ENCODE data around the gene KIAA1755. TPM values are rescaled to one million over a fixed set of nuclear protein-coding genes. Genes with fewer than 3 reads are reported as not detected.

The KIAA1755 gene, protein sequence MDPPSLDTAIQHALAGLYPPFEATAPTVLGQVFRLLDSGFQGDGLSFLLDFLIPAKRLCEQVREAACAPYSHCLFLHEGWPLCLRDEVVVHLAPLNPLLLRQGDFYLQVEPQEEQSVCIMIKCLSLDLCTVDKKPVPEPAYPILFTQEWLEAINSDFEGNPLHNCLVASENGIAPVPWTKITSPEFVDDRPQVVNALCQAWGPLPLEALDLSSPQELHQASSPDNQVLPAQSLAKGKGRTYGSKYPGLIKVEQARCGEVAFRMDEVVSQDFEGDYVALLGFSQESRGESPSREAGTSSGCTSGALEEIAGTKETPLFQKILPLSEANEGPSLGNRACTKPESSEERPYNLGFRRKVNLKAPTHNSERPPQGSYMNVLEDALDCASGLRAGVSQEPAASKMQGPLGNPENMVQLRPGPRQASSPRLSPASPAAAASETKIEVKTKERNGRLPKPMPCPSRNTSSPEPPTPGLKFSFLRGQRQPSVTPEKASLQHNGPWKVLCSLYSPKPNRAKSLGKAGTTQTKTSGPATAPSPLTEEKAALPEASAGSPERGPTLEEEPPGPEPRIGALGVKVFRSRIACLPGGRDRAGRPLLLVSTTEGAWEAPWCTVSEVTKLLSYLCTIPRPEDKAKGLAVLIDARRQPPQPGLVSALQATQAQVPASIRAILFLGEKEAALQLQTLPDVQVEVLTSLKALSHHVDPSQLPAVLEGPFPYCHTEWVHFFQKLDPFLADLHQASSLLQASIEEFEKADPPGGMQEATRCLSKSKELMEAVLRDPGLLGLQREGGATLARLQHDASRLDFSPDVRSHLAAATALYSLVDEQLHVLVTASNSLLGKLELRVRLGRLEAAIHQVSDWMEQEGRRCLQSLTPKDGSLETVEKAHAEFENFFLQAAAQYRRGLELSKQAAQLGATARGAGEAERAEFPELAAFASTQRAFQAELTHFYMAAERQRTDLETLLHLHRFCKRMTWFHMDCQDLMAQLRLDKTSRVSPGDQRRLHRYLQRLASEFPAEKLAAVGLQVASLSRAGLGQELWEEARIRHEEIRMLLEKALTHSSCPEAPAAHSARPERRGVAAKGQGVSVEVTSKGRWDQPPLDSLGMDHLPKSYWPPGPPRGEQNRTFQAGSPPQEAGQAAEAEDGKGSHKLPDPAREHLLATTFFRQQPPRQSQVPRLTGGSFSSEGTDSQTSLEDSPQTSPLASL
- 1 to 10 TPM; 2.7 to 4.1 (median 3.1) TPM for polyA plus RNA-seq (ENCODE audit: insufficient read length in 4 of 4)

DNA sequence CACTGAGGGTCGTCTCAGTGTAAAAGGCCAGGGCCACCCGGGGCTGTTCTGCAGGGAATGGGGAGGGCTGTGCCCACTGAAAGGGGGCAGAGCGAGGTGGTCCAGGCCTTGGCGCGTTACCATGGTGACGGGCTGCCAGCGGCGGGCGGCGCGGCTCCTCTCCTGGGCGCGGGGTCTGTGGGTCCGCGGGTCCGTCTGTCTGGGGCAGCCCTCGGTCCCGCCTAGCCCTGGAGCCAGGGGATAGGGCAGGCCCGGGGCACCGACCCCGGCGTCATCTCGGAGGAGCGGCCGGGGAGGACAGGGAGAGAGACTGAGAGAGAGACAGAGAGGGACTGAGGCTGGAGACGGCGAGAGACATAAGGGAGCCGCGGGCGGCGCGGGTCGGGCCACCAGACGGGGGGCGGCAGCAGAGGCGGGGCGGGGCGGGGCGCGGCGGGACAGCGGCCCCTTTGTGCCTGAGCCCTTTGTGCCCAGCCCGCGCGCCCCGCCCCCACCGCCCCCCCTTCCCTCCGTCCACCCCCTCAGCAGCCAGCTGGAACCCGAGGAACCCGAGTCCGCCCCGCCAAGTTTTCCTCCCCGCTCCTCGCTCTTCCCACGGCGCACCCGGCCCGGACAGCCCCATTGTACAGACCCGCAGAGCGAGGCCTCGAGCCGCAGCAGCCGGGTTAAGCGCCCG is at the start of gene KIAA1755:
Gene KIAA1755, minus strand, starts transcription at position 358 of the 676 bp plus-strand sequence. Its CDS starts 235 bp downstream, at position 123.
- no peak for DNase-seq (ENCODE audit: low read depth in 4 of 4, low spot score in 3 of 4)

DNA sequence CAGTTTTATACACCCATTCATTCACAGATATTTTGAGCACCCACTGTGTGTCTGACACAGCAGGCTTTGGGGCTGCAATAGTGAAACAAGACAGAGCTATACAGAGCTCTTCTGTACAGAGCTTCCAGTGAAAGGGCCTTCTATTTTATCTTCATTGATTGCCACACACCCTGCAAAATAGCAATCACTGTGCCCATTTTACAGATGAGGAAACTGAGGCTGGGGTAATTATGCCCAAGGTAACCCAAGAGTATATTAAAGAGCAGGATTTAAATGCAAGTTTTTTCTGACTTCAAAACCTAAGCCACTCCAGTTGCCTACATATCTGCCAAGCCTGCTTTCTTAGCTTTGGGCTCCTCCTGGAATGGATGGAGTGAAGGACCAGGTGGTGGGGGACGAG is 47.9 kb upstream of the KIAA1755 start:
- DNase-seq (ENCODE audit: low read depth in 4 of 4, low spot score in 3 of 4): no peak

DNA sequence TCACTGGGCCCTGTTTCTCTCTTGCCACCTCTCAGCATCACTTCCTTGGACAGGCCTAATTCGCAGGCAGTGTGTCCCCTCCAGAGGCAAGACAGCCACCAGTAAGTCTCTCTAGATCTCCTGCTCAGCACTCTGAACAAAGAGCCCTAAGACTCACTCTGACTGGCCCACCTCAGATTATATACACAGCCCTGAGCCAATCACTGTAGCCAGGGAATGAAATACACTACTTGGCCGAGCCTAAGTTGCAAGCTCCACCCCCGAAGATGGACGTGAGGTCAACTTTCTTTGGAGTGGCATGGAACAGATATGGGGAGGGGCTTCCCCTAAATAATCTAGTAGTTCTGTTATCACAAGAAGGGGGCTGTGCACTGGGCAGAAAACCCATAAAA is 47.5 kb upstream of the KIAA1755 start:
- no peak for DNase-seq (ENCODE audit: low read depth in 4 of 4, low spot score in 3 of 4)

DNA sequence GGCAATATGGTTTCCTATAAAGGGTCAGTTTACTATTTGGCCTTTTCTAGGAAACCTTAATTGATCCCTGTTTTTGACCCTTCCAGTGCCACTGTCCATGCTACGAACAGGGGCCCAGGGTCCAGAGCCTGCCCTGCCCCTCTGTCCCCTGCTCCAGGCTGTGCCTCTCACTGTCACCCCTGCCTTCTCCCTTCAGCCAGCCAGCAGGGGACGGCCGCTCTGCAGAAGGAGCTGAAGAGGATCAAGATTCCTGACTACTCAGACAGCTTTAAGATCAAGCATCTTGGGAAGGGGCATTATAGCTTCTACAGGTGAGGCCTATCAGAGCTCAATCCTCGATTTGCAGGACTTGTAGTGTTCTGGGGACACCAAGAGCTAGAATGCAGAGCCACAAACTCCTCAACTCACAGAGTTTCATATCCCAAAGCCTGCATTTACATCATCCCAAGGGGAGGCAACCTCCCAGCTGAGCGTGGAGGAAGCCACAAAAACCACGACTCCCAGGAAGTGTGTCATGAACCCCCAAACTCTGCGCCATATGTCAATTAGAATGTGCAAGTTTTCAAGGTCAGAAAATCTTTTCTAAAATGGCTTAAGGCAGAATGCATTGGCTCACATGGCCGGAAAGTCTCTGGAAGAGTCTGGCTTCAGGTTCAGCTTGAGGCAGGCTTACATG is 47.0 kb upstream of the KIAA1755 start:
- no peak for DNase-seq (ENCODE audit: low read depth in 4 of 4, low spot score in 3 of 4)

DNA sequence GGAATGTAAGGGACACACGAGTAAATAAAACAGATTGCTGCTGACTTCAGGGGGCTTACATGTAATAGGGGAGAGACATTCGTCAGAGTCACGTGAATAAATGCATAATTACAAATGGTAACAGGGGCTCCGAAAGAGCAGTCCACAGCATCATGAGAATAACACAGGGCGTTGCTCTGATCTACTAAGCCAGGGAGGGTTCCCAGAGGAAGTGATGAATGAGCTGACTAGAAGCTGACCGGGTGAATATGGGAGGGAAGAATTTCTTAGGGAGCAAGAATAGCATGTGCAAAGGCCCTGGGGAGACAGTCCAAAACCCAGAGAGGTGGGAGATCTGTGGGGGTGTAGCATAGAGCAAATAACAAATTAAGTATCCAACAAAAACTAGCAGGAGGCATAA is 45.8 kb upstream of the KIAA1755 start:
- no peak for DNase-seq (ENCODE audit: low read depth in 4 of 4, low spot score in 3 of 4)

DNA sequence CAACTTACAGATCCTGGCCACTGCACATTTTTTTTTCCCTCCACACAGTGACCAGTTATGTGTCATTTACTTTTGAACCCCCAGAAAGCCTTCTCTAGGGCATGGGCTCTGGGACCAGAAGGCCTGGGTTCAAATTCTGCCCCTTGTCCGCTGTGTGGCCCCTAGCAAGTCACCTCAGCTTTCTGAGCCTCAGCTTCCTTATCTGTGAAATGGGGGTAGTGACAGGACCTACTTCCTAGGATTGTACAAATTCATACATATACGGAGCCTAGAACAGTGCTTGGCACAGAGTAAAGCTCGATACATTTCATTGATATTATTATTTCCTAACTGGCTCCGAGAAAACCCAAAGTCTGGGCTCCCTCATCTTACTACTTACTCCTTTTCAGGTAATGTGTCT is 45.0 kb upstream of the KIAA1755 start:
- DNase-seq (ENCODE audit: low read depth in 4 of 4, low spot score in 3 of 4): no peak

DNA sequence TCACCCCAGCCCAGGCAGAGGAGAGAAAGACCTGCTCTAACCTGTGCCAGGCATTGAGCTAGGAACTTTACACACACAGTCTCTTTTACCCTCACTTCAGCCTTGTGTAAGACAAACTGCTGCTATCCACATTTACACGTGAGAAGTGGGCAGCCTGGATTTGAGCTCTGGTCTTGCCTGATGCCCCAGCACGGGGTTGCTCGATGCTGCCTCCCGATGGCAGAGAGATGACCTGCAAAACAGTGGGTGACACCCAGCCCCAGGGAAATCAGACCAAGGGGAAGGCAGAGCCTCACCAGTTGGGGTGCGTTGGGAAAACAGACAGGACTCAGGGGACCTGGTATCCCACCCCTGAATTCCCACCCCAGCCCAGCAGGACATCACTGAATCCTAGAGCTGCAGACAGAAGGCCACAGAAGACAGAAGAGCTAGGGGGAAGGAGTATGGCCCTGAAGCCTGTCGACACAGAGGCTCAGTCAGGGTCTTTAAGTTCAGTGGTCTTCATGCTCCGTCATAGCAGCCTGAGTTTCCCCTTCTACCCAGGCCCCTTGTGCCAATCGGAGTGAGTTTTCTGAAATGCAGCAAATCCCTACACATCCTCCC is 44.4 kb upstream of the KIAA1755 start:
- no peak for DNase-seq (ENCODE audit: low read depth in 4 of 4, low spot score in 3 of 4)

DNA sequence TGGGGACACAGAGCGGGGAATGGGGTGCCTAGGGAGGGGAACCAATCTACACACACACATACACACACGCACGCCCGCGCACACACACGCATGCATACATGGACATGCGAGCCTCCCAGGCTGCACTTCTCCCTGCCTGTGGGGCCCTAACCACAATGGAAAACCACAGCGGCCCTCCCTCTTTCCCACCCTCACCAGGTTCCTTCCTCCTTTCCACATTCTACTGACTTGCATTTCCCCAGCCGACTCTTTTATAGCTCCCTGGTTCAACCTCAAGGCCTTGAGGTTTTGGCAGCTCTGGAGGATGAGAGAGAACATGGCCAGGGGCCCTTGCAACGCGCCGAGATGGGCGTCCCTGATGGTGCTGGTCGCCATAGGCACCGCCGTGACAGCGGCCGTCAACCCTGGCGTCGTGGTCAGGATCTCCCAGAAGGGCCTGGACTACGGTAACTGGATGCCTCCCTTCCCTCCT is 43.4 kb upstream of the KIAA1755 start, which contains the start of gene BPI:
Gene BPI, plus strand, starts transcription at position 249 of the 472 bp plus-strand sequence. Its CDS starts 68 bp downstream, at position 317.
- DNase-seq (ENCODE audit: low read depth in 4 of 4, low spot score in 3 of 4): no peak

DNA sequence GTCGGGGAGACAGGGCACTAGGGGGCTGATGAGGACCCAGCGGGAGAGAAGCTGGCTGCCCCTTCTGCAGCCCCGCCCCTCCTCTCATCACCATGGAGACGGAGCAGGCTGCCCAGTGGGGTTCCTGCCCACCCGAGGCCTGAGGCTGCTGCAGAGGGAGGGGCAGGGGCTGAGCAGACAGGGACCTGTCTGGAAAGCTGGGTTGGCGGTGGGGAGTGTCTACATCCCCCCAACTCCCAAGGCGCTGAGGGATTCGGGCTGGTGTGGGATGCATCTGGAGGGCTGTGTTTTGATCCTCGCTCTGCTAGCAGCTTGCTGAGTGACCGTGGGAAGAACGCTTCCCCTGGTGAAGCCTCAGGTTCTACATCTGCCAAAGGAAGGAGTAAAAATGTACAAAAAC is 42.3 kb upstream of the KIAA1755 start:
- no peak for DNase-seq (ENCODE audit: low read depth in 4 of 4, low spot score in 3 of 4)

DNA sequence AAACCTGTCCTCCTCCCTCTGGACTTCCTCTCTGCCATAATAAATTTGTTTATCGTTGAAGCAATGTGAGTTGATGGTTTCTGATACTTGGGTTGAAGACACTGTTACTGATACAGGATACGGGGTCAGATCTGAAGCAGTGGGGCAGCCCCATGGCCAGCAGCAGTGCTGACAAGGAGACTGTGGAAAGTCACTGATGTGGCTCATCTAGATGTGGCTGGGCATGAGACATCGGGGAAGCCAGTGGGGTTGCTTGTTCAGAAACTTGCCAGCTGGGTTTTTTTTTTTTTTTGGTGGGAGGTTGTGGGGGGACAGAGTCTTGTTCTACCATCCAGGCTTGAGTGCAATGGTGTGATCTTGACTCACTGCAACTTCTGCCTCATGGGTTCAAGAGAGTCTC is 40.8 kb upstream of the KIAA1755 start:
- no peak for DNase-seq (ENCODE audit: low read depth in 4 of 4, low spot score in 3 of 4)

DNA sequence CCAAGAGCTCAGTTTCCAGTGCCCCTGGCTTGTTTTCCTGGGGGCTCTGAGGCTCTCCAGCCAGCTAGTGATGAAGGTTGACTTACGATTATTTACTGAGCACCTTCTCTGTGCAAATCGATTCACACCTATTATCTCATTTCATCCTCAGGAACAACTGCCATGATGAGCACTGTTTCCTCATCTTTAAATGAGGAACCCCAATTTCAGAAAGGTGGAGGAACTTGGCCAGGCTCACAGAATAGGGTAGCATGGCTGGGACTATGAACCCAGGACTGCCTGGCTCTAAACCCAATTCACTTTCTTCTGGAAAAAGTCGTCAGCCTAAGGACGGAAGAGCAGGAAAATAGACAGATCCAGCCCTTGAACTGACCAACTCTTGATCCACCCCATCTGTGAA is 39.9 kb upstream of the KIAA1755 start:
- DNase-seq (ENCODE audit: low read depth in 4 of 4, low spot score in 3 of 4): no peak

DNA sequence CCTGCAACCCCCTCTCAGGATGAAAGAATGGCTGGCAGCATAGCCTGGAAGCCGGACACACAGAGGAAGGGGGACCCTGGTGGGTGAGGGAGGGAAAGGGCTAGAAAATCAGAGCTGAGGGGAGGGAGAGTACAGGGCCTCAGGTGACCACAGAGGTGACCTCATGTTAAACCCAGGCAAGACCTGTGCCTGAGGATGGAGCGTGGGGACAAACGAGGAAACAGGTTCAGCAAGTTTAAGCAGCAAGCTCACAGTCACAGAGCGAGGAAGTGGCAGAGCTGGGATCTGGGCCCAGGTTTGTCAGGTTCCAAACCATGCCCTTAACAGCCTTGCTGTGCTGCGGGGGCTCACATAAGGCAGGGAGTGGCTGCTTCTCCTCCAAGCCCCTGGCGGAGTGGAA is 39.4 kb upstream of the KIAA1755 start:
- no peak for DNase-seq (ENCODE audit: low read depth in 4 of 4, low spot score in 3 of 4)

DNA sequence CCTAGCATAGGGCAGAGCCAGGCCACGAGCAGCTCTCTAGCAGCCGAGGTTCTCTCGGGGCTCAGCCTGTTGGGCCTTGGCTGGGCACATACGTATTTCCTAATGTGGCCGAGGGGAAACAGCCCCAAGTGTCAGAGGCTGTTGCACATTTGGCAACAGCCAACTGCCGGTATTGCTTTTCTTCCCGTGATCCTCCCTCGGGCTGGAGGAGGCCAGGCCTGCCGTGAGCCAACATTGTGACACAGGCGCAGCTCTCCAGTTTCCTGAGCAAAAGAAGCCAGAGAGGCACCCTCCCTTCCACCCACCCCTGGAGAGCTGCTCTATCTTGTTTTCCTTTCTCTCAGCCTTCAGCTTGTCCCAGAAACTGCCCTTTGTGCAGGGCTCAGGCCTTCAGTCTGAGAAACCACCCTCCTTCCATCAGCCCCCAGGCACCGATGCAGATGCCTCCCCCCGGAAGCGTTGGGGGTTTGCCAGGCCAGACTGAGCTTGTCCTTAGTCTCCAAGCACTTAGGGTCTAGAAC is 38.3 kb upstream of the KIAA1755 start:
- DNase-seq (ENCODE audit: low read depth in 4 of 4, low spot score in 3 of 4): peak in 1 of 4 donors; percentile 27

DNA sequence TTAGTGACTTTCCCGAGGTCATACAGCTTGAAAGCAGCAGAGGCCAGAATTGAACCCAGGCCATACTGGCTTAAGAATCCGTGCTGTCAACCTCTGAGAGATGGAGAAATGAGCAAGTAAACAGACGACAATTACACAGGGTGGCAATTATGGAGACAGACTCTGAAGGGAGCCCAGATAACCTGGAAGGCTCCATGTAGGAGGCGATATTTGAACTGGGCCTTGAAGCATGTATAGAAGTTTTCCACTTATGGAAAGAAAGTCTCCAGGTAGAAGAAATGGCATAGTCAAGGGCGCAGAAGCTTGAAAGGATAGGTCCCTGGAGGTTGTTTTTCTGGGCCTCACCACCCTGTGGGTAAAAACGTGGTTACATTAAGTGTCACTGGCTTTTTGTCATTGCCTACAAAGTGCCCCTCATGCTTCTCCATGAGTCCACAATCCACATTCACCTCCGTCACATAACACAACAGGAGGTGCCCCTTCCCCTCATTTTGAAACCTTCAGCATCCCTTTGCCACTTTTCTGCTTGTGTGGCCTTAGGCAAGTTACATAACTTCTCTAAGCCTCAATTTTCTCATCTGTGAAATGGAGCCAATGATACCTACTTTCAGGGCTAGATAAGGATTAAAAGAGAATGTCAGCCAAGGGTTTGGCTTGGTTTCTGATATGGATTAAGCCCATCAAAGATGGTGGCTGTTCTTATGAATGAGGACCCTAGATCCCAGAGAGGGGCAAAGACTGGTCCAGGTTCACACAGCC is 37.6 kb upstream of the KIAA1755 start:
- no peak for DNase-seq (ENCODE audit: low read depth in 4 of 4, low spot score in 3 of 4)

DNA sequence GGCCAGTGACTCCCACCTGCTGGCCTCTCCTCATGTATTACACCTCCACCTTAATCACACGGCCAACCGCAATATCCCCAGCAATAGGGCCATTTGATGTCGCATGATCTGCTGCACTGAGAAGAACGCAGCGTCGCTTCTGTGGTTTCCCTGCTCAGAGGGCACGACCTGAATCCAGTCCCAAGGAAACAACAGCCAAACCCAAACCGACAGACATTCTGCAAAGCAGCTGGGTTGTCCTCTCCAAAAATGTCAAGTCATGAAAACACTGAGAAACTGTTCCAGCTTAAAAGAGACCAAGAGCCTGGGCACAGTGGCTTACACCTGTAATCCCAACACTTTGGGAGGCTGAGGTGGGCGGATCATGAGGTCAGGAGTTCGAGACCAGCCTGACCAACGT is 35.9 kb upstream of the KIAA1755 start:
- DNase-seq (ENCODE audit: low read depth in 4 of 4, low spot score in 3 of 4): no peak

DNA sequence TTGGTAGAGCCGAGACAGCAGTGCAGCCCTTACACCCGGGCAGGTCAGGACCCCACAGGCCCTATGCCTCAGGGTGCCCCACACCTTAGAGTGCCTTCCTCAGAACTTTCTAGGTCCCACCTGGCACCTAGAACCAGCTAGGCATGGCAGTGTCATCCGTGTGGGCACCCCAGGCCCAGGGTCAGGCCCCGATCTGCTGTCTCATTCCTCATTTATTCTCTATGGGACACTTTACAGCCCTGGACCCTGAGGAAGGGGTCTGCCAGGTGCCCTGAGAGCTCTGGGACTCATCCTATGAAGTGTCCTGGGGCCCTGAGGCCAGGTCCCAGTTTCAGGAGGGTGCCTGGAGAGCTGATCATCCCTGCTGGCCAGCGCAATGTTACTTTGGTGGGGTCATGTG is 35.3 kb upstream of the KIAA1755 start:
- DNase-seq (ENCODE audit: low read depth in 4 of 4, low spot score in 3 of 4): no peak

DNA sequence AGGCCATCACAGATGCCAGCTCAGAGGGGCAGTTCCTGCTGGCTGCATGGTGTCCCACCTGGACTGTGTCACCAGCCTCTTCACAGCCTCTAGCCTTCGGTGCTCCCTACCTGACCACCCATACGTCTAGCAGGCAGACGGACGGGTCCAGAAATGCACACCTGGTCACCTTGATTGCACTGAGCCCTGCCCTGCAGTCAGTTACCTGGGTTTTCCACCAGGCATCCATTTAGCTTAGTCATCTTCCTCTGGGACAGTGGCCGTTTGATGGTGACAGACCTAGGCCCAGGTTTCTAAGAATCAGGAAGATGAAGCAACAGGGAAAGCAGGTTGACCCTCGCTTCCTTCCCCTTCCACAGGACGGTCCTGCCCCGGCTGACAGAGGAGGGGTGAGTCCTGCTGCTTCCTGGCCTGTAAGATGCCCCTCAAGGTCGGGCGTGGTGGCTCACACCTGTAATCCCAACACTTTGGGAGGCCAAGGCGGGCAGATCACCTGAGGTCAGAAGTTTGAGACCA is 33.6 kb upstream of the KIAA1755 start:
- no peak for DNase-seq (ENCODE audit: low read depth in 4 of 4, low spot score in 3 of 4)

DNA sequence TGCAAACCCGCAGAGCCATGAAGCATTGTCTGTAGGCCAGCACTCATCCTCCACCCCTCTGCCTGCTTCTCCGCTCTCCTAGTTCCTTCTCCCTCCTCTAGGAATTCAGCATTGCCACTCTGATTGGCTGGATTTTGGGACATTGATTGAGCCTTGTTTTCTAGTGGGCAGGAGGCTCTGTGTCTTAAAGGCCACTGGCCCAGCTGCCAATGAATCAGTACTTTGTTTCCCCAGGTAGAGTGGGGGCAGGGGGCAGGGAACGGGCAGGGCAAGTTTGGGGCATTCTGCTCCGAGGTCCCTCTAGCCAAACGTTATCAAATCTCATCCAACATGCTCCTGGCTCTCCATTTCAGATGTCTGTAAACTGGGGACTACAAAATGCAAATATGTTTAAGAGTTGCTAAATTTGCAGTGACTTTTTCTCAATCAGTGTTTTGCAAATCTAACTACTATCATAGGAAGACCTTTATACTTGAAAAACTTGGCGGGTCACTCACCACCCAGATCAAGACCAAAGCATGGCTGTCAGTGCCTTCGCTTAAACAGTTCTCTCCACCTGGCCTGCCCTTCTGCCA is 33.0 kb upstream of the KIAA1755 start:
- no peak for DNase-seq (ENCODE audit: low read depth in 4 of 4, low spot score in 3 of 4)

Data from right renal pelvis (tissue), 4 donors.